CD4-positive, alpha-beta memory T cell (primary cell): ENCODE data around the gene OSBP2. TPM values are rescaled to one million over a fixed set of nuclear protein-coding genes. Genes with fewer than 3 reads are reported as not detected.

Experiments used
- CTCF ChIA-PET: fragments of 350-600 bp; sonication (Branson Sonifier 250); formaldehyde crosslinking; loops from one replicate; lab custom pipeline; 2021; ENCODE audit warnings: inconsistent platforms; ENCODE audit not compliant: partially characterized antibody; lab: Charles Lee
- POLR2A ChIA-PET: fragments of 350-600 bp; sonication (Branson Sonifier 250); formaldehyde crosslinking; loops from one replicate; lab custom pipeline; 2021; ENCODE audit not compliant: partially characterized antibody; lab: Charles Lee
- DNase-seq, 5 donors: peaks; one replicate each; pipeline versions ENCODE4 v3.0.0 to v3.0.0-alpha.2; 2020 to 2022; ENCODE audit warnings: mixed read lengths in 1 of 5
- H3K27ac ChIP-seq: one replicate; pipeline ENCODE4 v1.7.0; 2013; ENCODE audit warnings: low read depth, low read length
- H3K27me3 ChIP-seq: 2 replicates; pipeline ENCODE4 v1.7.0; 2013; ENCODE audit warnings: mild to moderate bottlenecking, low read length, moderate library complexity; ENCODE audit not compliant: insufficient read depth
- H3K36me3 ChIP-seq: 2 replicates; pipeline ENCODE4 v1.7.0; 2013; ENCODE audit warnings: mild to moderate bottlenecking, low read length, moderate library complexity; ENCODE audit not compliant: insufficient read depth
- H3K4me1 ChIP-seq: 2 replicates; pipeline ENCODE4 v1.7.0; 2013; ENCODE audit warnings: mild to moderate bottlenecking, low read length, moderate library complexity; ENCODE audit not compliant: insufficient read depth
- H3K4me3 ChIP-seq, 2 donors: one replicate each; pipeline ENCODE4 v1.7.0; 2013; ENCODE audit warnings: low read length in 2 of 2, mild to moderate bottlenecking in 1 of 2
- H3K9me3 ChIP-seq, 2 donors: one replicate each; pipeline ENCODE4 v1.7.0; 2013; ENCODE audit warnings: low read length in 2 of 2, control low read depth in 1 of 2; ENCODE audit not compliant: control insufficient read depth in 1 of 2
- H3K27ac Mint-ChIP-seq, 7 donors: one replicate each; pipeline ENCODE4 v1.8.0; 2020 to 2021; ENCODE audit warnings: mixed read lengths in 7 of 7, mild to moderate bottlenecking in 6 of 7, inconsistent platforms in 3 of 7, moderate library complexity in 3 of 7
- H3K27me3 Mint-ChIP-seq, 2 donors: one replicate each; pipeline ENCODE4 v1.8.0; 2020 to 2021; ENCODE audit warnings: mixed read lengths in 2 of 2
- H3K36me3 Mint-ChIP-seq, 2 donors: one replicate each; pipeline ENCODE4 v1.8.0; 2020 to 2021; ENCODE audit warnings: mixed read lengths in 2 of 2, inconsistent platforms in 1 of 2, mild to moderate bottlenecking in 1 of 2
- H3K4me1 Mint-ChIP-seq, 4 donors: one replicate each; pipeline ENCODE4 v1.8.0; 2020 to 2021; ENCODE audit warnings: mixed read lengths in 4 of 4, mild to moderate bottlenecking in 1 of 4
- H3K4me3 Mint-ChIP-seq, 8 donors: one replicate each; pipeline ENCODE4 v1.8.0; 2020 to 2021; ENCODE audit warnings: mixed read lengths in 8 of 8, mild to moderate bottlenecking in 7 of 8, moderate library complexity in 6 of 8, inconsistent platforms in 3 of 8
- H3K9me3 Mint-ChIP-seq, 8 donors: one replicate each; pipeline ENCODE4 v1.8.0; 2020 to 2021; ENCODE audit warnings: mixed read lengths in 8 of 8, mild to moderate bottlenecking in 5 of 8, inconsistent platforms in 3 of 8, moderate library complexity in 1 of 8
- intact Hi-C: fragments of 100-400 bp; cut with micrococcal nuclease; formaldehyde crosslinking; loops from one replicate; pipeline ENCODE4 v1.15.1; 2023
- polyA plus RNA-seq, 2 donors: library from polyadenylated mRNA; unstranded; fragments of 300-500 nt; fragmentation: Illumina TruSeq; gene quantifications; one replicate each; pipeline ENCODE4 v1.2.3, GENCODE V29; 2021
- total RNA-seq, 2 experiments: library from RNA; stranded (reverse); gene quantifications; one replicate each; pipeline ENCODE4 v1.2.3, GENCODE V29; 2021

Gene OSBP2
- total and polyA plus RNA-seq, 4 experiments from 2014 or later, result 0.39 to 1.3 (median 0.74) TPM

- Mint-ChIP-seq H3K27me3 (peaks cover 1 to 11% of the 10 kb centered on the region in 2 donors), H3K4me3 (no peak overlapping the region), H3K4me1 (peaks cover 6 to 14% (median 9%) of the 10 kb centered on the region in 4 donors), H3K36me3 (no peaks in the 10 kb centered on the region), H3K9me3 (no peaks in the 10 kb centered on the region), H3K27ac (no peak overlapping the region)
- no peak overlapping the region for H3K27ac ChIP-seq
- H3K4me1 ChIP-seq, result peaks cover 5% of the 10 kb centered on the region
- H3K27me3 ChIP-seq, result no peaks in the 10 kb centered on the region
- no peak for DNase-seq
- ChIA-PET POLR2A (no interaction called here), CTCF (no interaction called here)
- intact Hi-C loops, result no loop called here
- H3K36me3 ChIP-seq, result no peaks in the 10 kb centered on the region
- no peaks in the 10 kb centered on the region for H3K9me3 ChIP-seq
- H3K4me3 ChIP-seq, result no peak overlapping the region
These were observed 5.1 kb upstream of the OSBP2 start for GRCh38 chr22:30689622-30690021.

DNA sequence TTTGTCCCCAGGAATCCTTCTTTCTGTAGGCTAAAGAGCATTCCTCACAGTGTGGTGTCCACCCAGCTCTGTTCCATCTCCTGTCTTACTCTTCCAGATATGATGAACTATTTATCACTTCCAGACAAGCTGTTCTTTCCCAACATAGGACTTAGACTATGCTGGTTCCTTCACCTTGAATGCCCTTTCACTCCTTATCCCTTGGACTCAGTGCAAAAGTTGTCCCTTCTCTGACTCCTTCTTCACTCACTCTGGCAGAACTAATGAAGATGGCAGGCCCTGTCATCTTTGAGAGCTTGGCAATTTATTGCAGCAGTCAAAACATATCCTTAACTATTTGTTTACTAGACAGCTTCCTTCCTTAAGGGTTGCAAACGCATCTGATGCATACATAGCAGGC, 3.5 kb upstream of the OSBP2 start:
- H3K27ac ChIP-seq, result no peak overlapping the region
- Mint-ChIP-seq H3K27me3 (peaks cover 1 to 8% of the 10 kb centered on the region in 2 donors), H3K4me3 (no peak overlapping the region), H3K27ac (no peak overlapping the region), H3K36me3 (no peaks in the 10 kb centered on the region), H3K9me3 (no peaks in the 10 kb centered on the region), H3K4me1 (peaks cover 9 to 26% (median 11%) of the 10 kb centered on the region in 4 donors)
- no peaks in the 10 kb centered on the region for H3K36me3 ChIP-seq
- CTCF ChIA-PET, result interaction anchor here (1.4 kb wide), 1 partner anchor 57 kb away, joined by 4 read pairs; no protein-coding TSS in a partner anchor
- H3K27me3 ChIP-seq, result no peaks in the 10 kb centered on the region
- peaks cover 10% of the 10 kb centered on the region for H3K4me1 ChIP-seq
- POLR2A ChIA-PET, result no interaction called here
- intact Hi-C loops, result no loop called here
- DNase-seq, result no peak
- no peak overlapping the region for H3K4me3 ChIP-seq
- H3K9me3 ChIP-seq, result no peaks in the 10 kb centered on the region

GRCh38 chr22:30694171-30694639, 469 bp upstream of the OSBP2 start:
- H3K27me3 Mint-ChIP-seq, result peaks cover 1 to 6% of the 10 kb centered on the region in 2 donors
- CTCF ChIA-PET, result interaction anchor here (2.1 kb wide), 1 partner anchor 59 kb away, joined by 9 read pairs; the partner anchor contains the start of gene SLC35E4
- Histone ChIP-seq H3K4me1 (peaks cover 10% of the 10 kb centered on the region), H3K4me3 (peak overlapping the region in 1 of 2 donors; percentile 69), H3K27ac (no peak overlapping the region), H3K36me3 (no peaks in the 10 kb centered on the region), H3K27me3 (no peaks in the 10 kb centered on the region), H3K9me3 (no peaks in the 10 kb centered on the region)
- intact Hi-C loops, result loop anchor here (1.0 kb wide), 1 partner anchor 59 kb away; the partner anchor contains the start of gene SLC35E4
- peak overlapping the region in 6 of 7 donors; percentile 57 to 93 (median 82) for H3K27ac Mint-ChIP-seq
- H3K4me1 Mint-ChIP-seq, result peaks cover 9 to 26% (median 12%) of the 10 kb centered on the region in 4 donors
- peak; percentile 34 to 53 (median 41) for DNase-seq
- no peaks in the 10 kb centered on the region for H3K9me3 Mint-ChIP-seq
- peak overlapping the region; percentile 92 to 98 (median 94) for H3K4me3 Mint-ChIP-seq
- POLR2A ChIA-PET, result interaction anchor here (0.7 to 1.3 kb wide), 4 partner anchors 26 to 60 kb away, joined by 3 to 4 read pairs (median 4); partner anchors contain the start of gene SLC35E4
- H3K36me3 Mint-ChIP-seq, result no peaks in the 10 kb centered on the region

DNA sequence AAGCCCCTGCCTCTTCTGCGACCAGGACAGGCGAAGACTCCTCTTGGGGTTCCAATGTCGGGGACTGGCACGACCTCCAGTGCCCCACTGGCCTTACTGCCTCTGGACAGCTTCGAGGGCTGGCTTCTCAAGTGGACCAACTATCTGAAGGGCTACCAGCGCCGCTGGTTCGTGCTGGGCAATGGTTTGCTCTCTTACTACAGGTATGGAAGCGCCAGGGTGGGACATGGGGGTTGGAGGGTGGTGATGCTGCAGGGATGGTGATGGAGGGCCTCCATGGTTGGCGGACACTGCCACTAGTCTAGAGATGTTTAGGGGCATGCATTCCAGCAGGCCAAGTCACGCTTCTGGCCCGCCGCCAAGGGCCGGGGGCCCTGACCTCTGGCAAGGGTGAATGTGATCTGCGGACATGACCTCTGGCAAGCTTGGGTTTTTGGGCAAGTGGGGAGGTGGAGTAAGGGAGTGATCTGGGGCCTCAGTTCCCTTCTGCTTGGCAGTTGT, 727 bp downstream of the OSBP2 start:
- peak overlapping the region; percentile 67 to 80 (median 74) for H3K4me3 Mint-ChIP-seq
- intact Hi-C loops, result no loop called here
- ChIA-PET POLR2A (no interaction called here), CTCF (no interaction called here)
- H3K4me1 Mint-ChIP-seq, result peaks cover 9 to 26% (median 11%) of the 10 kb centered on the region in 4 donors
- Histone ChIP-seq H3K9me3 (no peaks in the 10 kb centered on the region), H3K27ac (no peak overlapping the region), H3K36me3 (no peaks in the 10 kb centered on the region), H3K4me3 (peak overlapping the region in 1 of 2 donors; percentile 60), H3K27me3 (no peaks in the 10 kb centered on the region), H3K4me1 (peaks cover 10% of the 10 kb centered on the region)
- H3K36me3 Mint-ChIP-seq, result no peaks in the 10 kb centered on the region
- H3K9me3 Mint-ChIP-seq, result no peaks in the 10 kb centered on the region
- DNase-seq, result no peak
- peaks cover 1 to 6% of the 10 kb centered on the region in 2 donors for H3K27me3 Mint-ChIP-seq
- peak overlapping the region in 4 of 7 donors; percentile 6 to 81 (median 41) for H3K27ac Mint-ChIP-seq

- peak overlapping the region; percentile 67 to 80 (median 74) for H3K4me3 Mint-ChIP-seq
- H3K36me3 Mint-ChIP-seq, result no peaks in the 10 kb centered on the region
- DNase-seq, result no peak
- H3K4me1 Mint-ChIP-seq, result peaks cover 9 to 26% (median 11%) of the 10 kb centered on the region in 4 donors
- H3K9me3 ChIP-seq, result no peaks in the 10 kb centered on the region
- POLR2A ChIA-PET, result no interaction called here
- H3K36me3 ChIP-seq, result no peaks in the 10 kb centered on the region
- no peaks in the 10 kb centered on the region for H3K27me3 ChIP-seq
- intact Hi-C loops, result no loop called here
- no peak overlapping the region for H3K27ac ChIP-seq
- H3K27ac Mint-ChIP-seq, result peak overlapping the region in 3 of 7 donors; percentile 6 to 64 (median 18)
- CTCF ChIA-PET, result interaction anchor here (1.0 kb wide), 1 partner anchor 14 kb away, joined by 3 read pairs; no protein-coding TSS in a partner anchor
- no peak overlapping the region for H3K4me3 ChIP-seq
- H3K9me3 Mint-ChIP-seq, result no peaks in the 10 kb centered on the region
- H3K27me3 Mint-ChIP-seq, result peaks cover 1 to 6% of the 10 kb centered on the region in 2 donors
- peaks cover 10% of the 10 kb centered on the region for H3K4me1 ChIP-seq
These were observed 1.4 kb downstream of the OSBP2 start for GRCh38 chr22:30695871-30696655.

DNA sequence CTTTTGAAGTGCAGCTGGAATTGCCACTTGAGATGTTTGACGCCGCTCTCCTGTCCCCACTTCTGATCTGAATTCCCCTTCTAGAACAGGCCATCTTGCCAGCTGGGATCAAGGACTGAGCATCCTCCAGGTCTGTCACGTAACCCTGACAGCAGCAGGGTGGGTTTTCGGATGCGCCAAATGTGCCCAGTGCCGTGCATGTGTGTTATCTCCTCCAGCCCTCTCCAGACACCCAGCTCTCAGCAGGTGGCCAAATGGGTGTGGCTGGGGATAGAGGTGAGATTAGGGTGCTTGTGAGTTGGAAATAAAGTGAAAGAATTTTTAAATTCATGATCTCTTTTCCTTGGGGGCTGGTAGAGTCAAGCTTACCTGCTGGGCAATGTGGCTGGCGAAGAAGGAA, 3.3 kb downstream of the OSBP2 start:
- Mint-ChIP-seq H3K4me3 (peak overlapping the region in 1 of 8 donors; percentile 57), H3K36me3 (no peaks in the 10 kb centered on the region), H3K4me1 (peaks cover 8 to 25% (median 11%) of the 10 kb centered on the region in 4 donors), H3K9me3 (no peaks in the 10 kb centered on the region), H3K27me3 (peaks cover 1 to 6% of the 10 kb centered on the region in 2 donors), H3K27ac (no peak overlapping the region)
- H3K9me3 ChIP-seq, result no peaks in the 10 kb centered on the region
- H3K4me1 ChIP-seq, result peaks cover 10% of the 10 kb centered on the region
- H3K27ac ChIP-seq, result no peak overlapping the region
- CTCF ChIA-PET, result no interaction called here
- intact Hi-C loops, result no loop called here
- POLR2A ChIA-PET, result no interaction called here
- H3K27me3 ChIP-seq, result no peaks in the 10 kb centered on the region
- no peak for DNase-seq
- H3K36me3 ChIP-seq, result no peaks in the 10 kb centered on the region
- H3K4me3 ChIP-seq, result no peak overlapping the region

DNA sequence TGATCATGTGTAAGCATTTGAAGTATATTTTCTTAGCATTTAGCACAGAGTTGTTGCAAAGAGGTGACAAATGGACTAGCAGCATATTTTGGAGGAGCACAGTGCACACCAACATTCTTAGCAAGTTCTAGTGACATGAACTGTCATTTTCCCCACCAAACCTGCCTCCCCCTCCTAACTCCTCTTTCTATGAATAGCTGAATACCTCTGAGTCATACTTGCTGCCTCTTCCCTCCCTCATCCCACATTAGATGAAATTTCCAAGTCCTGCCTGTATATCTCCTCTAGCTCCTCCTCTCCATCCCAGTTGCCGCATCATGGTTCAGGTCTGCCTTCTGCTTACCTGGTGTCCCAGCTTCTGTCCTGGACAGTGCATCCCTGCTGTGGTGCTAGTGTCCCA, 7.2 kb downstream of the OSBP2 start:
- Mint-ChIP-seq H3K27me3 (peaks cover 0 to 2% of the 10 kb centered on the region in 2 donors), H3K27ac (no peak overlapping the region), H3K4me1 (peaks cover 0 to 9% (median 7%) of the 10 kb centered on the region in 4 donors), H3K4me3 (no peak overlapping the region), H3K36me3 (no peaks in the 10 kb centered on the region), H3K9me3 (no peaks in the 10 kb centered on the region)
- H3K4me3 ChIP-seq, result no peak overlapping the region
- H3K27me3 ChIP-seq, result no peaks in the 10 kb centered on the region
- H3K36me3 ChIP-seq, result no peaks in the 10 kb centered on the region
- H3K9me3 ChIP-seq, result no peaks in the 10 kb centered on the region
- intact Hi-C loops, result no loop called here
- ChIA-PET POLR2A (no interaction called here), CTCF (no interaction called here)
- H3K4me1 ChIP-seq, result no peaks in the 10 kb centered on the region
- no peak overlapping the region for H3K27ac ChIP-seq
- no peak for DNase-seq
